ENCODE measurements around the gene RYR1. TPM values are rescaled to one million over a fixed set of nuclear protein-coding genes. Genes with fewer than 3 reads are reported as not detected.

Gene RYR1
- total RNA-seq, 1 donor from 2014 or later, result 0.65 TPM

GRCh38 chr19:38544569-38545315, 111.3 kb downstream of the RYR1 start:
- Mint-ChIP-seq H3K27ac (peak overlapping the region; percentile 24), H3K36me3 (ENCODE audit: insufficient read depth) (no peaks in the 10 kb centered on the region), H3K4me1 (ENCODE audit: low read depth) (no peaks in the 10 kb centered on the region), H3K27me3 (no peaks in the 10 kb centered on the region), H3K9me3 (ENCODE audit: low read depth) (no peaks in the 10 kb centered on the region), H3K4me3 (ENCODE audit: low read depth) (no peak overlapping the region)
- TF ChIP-seq CTCF (IDR thresholded peaks at IDR 0.05; ENCODE audit: unreplicated experiment), result no peak
- DNase-seq (ENCODE audit: low spot score, unreplicated experiment), result no peak

GRCh38 chr19:38545596-38545995, 112.1 kb downstream of the RYR1 start:
- Mint-ChIP-seq H3K4me3 (ENCODE audit: low read depth) (no peak overlapping the region), H3K36me3 (ENCODE audit: insufficient read depth) (no peaks in the 10 kb centered on the region), H3K4me1 (ENCODE audit: low read depth) (no peaks in the 10 kb centered on the region), H3K9me3 (ENCODE audit: low read depth) (no peaks in the 10 kb centered on the region), H3K27ac (no peak overlapping the region), H3K27me3 (no peaks in the 10 kb centered on the region)
- no peak for DNase-seq (ENCODE audit: low spot score, unreplicated experiment)
- no peak for TF ChIP-seq CTCF (IDR thresholded peaks at IDR 0.05; ENCODE audit: unreplicated experiment)

- Mint-ChIP-seq H3K27ac (no peak overlapping the region), H3K36me3 (ENCODE audit: insufficient read depth) (no peaks in the 10 kb centered on the region), H3K9me3 (ENCODE audit: low read depth) (no peaks in the 10 kb centered on the region), H3K4me3 (ENCODE audit: low read depth) (no peak overlapping the region), H3K4me1 (ENCODE audit: low read depth) (no peaks in the 10 kb centered on the region), H3K27me3 (peaks cover 3% of the 10 kb centered on the region)
- no peak for DNase-seq (ENCODE audit: low spot score, unreplicated experiment)
- no peak for TF ChIP-seq CTCF (IDR thresholded peaks at IDR 0.05; ENCODE audit: unreplicated experiment)
These were observed 113.9 kb downstream of the RYR1 start for GRCh38 chr19:38547421-38547820.

GRCh38 chr19:38549061-38549460, 115.6 kb downstream of the RYR1 start:
- Mint-ChIP-seq H3K9me3 (ENCODE audit: low read depth) (no peaks in the 10 kb centered on the region), H3K4me3 (ENCODE audit: low read depth) (no peak overlapping the region), H3K36me3 (ENCODE audit: insufficient read depth) (no peaks in the 10 kb centered on the region), H3K4me1 (ENCODE audit: low read depth) (no peaks in the 10 kb centered on the region), H3K27ac (no peak overlapping the region), H3K27me3 (peaks cover 3% of the 10 kb centered on the region)
- DNase-seq (ENCODE audit: low spot score, unreplicated experiment), result no peak
- no peak for TF ChIP-seq CTCF (IDR thresholded peaks at IDR 0.05; ENCODE audit: unreplicated experiment)

- Mint-ChIP-seq H3K4me1 (ENCODE audit: low read depth) (no peaks in the 10 kb centered on the region), H3K27ac (no peak overlapping the region)
These were observed 116.5 kb downstream of the RYR1 start for GRCh38 chr19:38549942-38550341.

More at GRCh38 chr19:38549942-38550341, 116.5 kb downstream of the RYR1 start:
- Mint-ChIP-seq H3K4me3 (ENCODE audit: low read depth) (no peak overlapping the region), H3K36me3 (ENCODE audit: insufficient read depth) (no peaks in the 10 kb centered on the region), H3K9me3 (ENCODE audit: low read depth) (no peaks in the 10 kb centered on the region), H3K27me3 (peaks cover 3% of the 10 kb centered on the region)
- DNase-seq (ENCODE audit: low spot score, unreplicated experiment), result no peak
- TF ChIP-seq CTCF (IDR thresholded peaks at IDR 0.05; ENCODE audit: unreplicated experiment), result no peak

All from progenitor cell of endocrine pancreas (in vitro differentiated cells).